ENCODE results near the gene PNKP. TPM values are rescaled to one million over a fixed set of nuclear protein-coding genes. Genes with fewer than 3 reads are reported as not detected.
A peak's percentile ranks its signal among the peaks of the same experiment; 100 is the strongest.

PNKP gene
- total RNA-seq (2021; fragmentation: NEBNext Ultra II Directional; extraction: Animal tissue kit (Norgen Biotek cat#: 25700)), result 105 TPM in 2 replicates
- polyA plus RNA-seq (2011; rRNA removed), result 45.8 and 66.5 TPM in 2 replicates
- 56.6 TPM for polyA plus RNA-seq (2011; cell fraction: cytosol; rRNA removed)
- polyA plus RNA-seq (2011; cell fraction: nucleus; rRNA removed), result 225 TPM
- 84.3 to 106 TPM (median 94.0 TPM) in 4 replicates for polyA plus RNA-seq (2012, experiment 1 of 2)
- polyA plus RNA-seq (2012, experiment 2 of 2), result 90.6 TPM
- 71.9 TPM for polyA plus RNA-seq (2013, experiment 1 of 2)
- polyA plus RNA-seq (2013, experiment 2 of 2), result 66.3 TPM
- polyA minus RNA-seq (2011; rRNA and poly(A)+ RNA removed), result 21.4 and 26.5 TPM in 2 replicates
- polyA minus RNA-seq (2011; cell fraction: cytosol; rRNA and poly(A)+ RNA removed), result 42.9 TPM
- 80.3 TPM for polyA minus RNA-seq (2011; cell fraction: nucleus; rRNA and poly(A)+ RNA removed)
- long read RNA-seq, experiment 1, transcript PNKP-207 (16 exons, 1,665 nt), result minor isoform, 5 of 28 reads
- long read RNA-seq, experiment 1, transcript PNKP-201 (17 exons, 2,041 nt), result major isoform, 6 of 28 reads
- long read RNA-seq, experiment 1, partial matches to known transcripts, result 12 of 28 reads
- long read RNA-seq, experiment 1, other reads (novel, unspliced or antisense), result 3 of 28 reads
- long read RNA-seq, experiment 2, transcript PNKP-222 (2 exons, 619 nt), result major isoform, 5 of 29 reads
- long read RNA-seq, experiment 2, partial matches to known transcripts, result 6 of 29 reads
- long read RNA-seq, experiment 2, other reads (novel, unspliced or antisense), result 14 of 29 reads

- 1% methylated on average over 45 of the region's 65 CpGs; no CpG with 5 or more reads in 1 of the 2 experiments for WGBS, 2 experiments (ENCODE audit: extremely low coverage in 1 of 2, insufficient coverage in 1 of 2, insufficient read length in 1 of 2, insufficient replicate concordance in 2 of 2, low coverage in 1 of 2, low lambda C conversion rate in 2 of 2, missing lambda C conversion rate in 1 of 2)
- FAIRE-seq, result no peak
- POLR2A ChIA-PET (ENCODE audit: partially characterized antibody), result interaction anchor here (0.7 to 12.4 kb wide), 12 partner anchors 10 to 191 kb away, joined by 3 to 247 read pairs (median 5); partner anchors contain the start of genes AKT1S1, ATF5, FUZ and NUP62
- TF ChIP-seq TEAD4 (IDR thresholded peaks at IDR 0.05; ENCODE audit: low read depth, low read length) (no peak), RAD21 (IDR thresholded peaks at IDR 0.05 in 1 of 2, conservative IDR thresholded peaks at IDR 0.05 in 1 of 2; ENCODE audit: low read depth in 2 of 2, low read length in 2 of 2) (no peak), ATF2 (IDR thresholded peaks at IDR 0.05; ENCODE audit: low read length) (no peak), HDAC2 (IDR thresholded peaks at IDR 0.05; ENCODE audit: borderline replicate concordance in 1 of 2, low read depth in 2 of 2, low read length in 2 of 2) (peak; percentile 82 to 96; a peak in 2 of 4 replicates)
These were observed at the start of gene PNKP for GRCh38 chr19:49866933-49867782. TSS of gene PNKP (minus strand) at chr19:49867576. CDS start at chr19:49867204, 372 bp downstream.

More at GRCh38 chr19:49866933-49867782, at the start of gene PNKP:
- peak within 1 kb of the TSS; percentile 77 to 93 for H3K4me2 ChIP-seq (ENCODE audit: insufficient read depth in 1 of 2, low read depth in 2 of 2, low read length in 2 of 2)
- H3K79me2 ChIP-seq (ENCODE audit: control insufficient read depth in 1 of 2, insufficient read depth in 2 of 2, low read length in 2 of 2), result peaks cover 0 to 27% of the 10 kb centered on the region in 2 experiments; a peak in 2 of 4 replicates
- H3K18ac ChIP-seq (ENCODE audit: extremely low read depth, low read length), result peak within 1 kb of the TSS; percentile 98
- H3K4ac ChIP-seq (replicated peaks; ENCODE audit: insufficient read length, low read depth, low read length), result peak within 1 kb of the TSS; percentile 88
- no peaks in the 10 kb centered on the region for H3K9me3 ChIP-seq (ENCODE audit: insufficient read depth in 2 of 2, low read depth in 1 of 2, low read length in 1 of 2)
- peaks cover 13 to 22% (median 19%) of the 10 kb centered on the region in 4 experiments for H3K36me3 ChIP-seq (ENCODE audit: control insufficient read depth in 2 of 4, insufficient read depth in 4 of 4, low read length in 3 of 4)
- H2AK5ac ChIP-seq (ENCODE audit: low read depth, low read length), result peak within 1 kb of the TSS; percentile 93; the same call in 1 of the 2 replicates
- no peak within 1 kb of the TSS for H2BK20ac ChIP-seq (ENCODE audit: low read length)
- H3K27me3 ChIP-seq (replicated peaks in 1 of 4; ENCODE audit: control insufficient read depth in 3 of 4, extremely low read depth in 1 of 4, insufficient read depth in 3 of 4, low read length in 3 of 4), result no peaks in the 10 kb centered on the region
- peak within 1 kb of the TSS; percentile 95; the same call in 1 of the 2 replicates for H2BK15ac ChIP-seq (ENCODE audit: low read length)
- H3K27ac ChIP-seq (ENCODE audit: low read depth, low read length), result peak within 1 kb of the TSS; percentile 70
- H4K5ac ChIP-seq (ENCODE audit: insufficient read length, low read depth, low read length), result peak within 1 kb of the TSS; percentile 90
- H2BK12ac ChIP-seq (ENCODE audit: low read depth, low read length), result peak within 1 kb of the TSS; percentile 68; the same call in 1 of the 2 replicates
- H3K56ac ChIP-seq (replicated peaks; ENCODE audit: insufficient read length, low read depth, low read length), result peak within 1 kb of the TSS; percentile 83
- H4K8ac ChIP-seq (ENCODE audit: extremely low read depth, insufficient read depth, low read length), result peak within 1 kb of the TSS; percentile 97
- H4K20me1 ChIP-seq (replicated peaks in 1 of 2; ENCODE audit: control insufficient read depth in 1 of 2, insufficient read depth in 2 of 2, low read length in 2 of 2), result peaks cover 9 to 18% of the 10 kb centered on the region in 2 experiments
- peak within 1 kb of the TSS; percentile 80 to 93 (median 84) for H3K9ac ChIP-seq (replicated peaks in 1 of 4; ENCODE audit: extremely low read depth in 1 of 4, low read depth in 3 of 4, low read length in 3 of 4)
- peaks cover 15% of the 10 kb centered on the region for H3K79me1 ChIP-seq (ENCODE audit: low read depth, low read length)
- peak within 1 kb of the TSS; percentile 65 for H2BK120ac ChIP-seq (replicated peaks; ENCODE audit: low read depth, low read length)
- H3K14ac ChIP-seq (ENCODE audit: insufficient read length), result no peak within 1 kb of the TSS
- no peak within 1 kb of the TSS; the same call in 1 of the 2 replicates for H2AFZ ChIP-seq (ENCODE audit: low read length)
- DNase-seq (ENCODE audit: low read depth in 1 of 2, low spot score in 2 of 2), result peak in 1 of 2 experiments; percentile 93
- peak within 1 kb of the TSS; percentile 95 for H2BK5ac ChIP-seq (ENCODE audit: low read depth, low read length)
- peaks cover 15% of the 10 kb centered on the region for H3K23me2 ChIP-seq (ENCODE audit: low read depth, low read length)
- no peak within 1 kb of the TSS for H3K23ac ChIP-seq (ENCODE audit: insufficient read length)
- H3K4me3 ChIP-seq (ENCODE audit: extremely low read depth in 1 of 4, insufficient read depth in 2 of 4, low read depth in 3 of 4, low read length in 4 of 4), result peak within 1 kb of the TSS; percentile 68 to 96 (median 90)
- peak within 1 kb of the TSS; percentile 97 for H4K91ac ChIP-seq (replicated peaks; ENCODE audit: insufficient read length, low read length)
- H3K4me1 ChIP-seq (replicated peaks in 1 of 4; ENCODE audit: control insufficient read depth in 3 of 4, insufficient read depth in 4 of 4, low read length in 3 of 4), result peaks cover 0 to 15% (median 6%) of the 10 kb centered on the region in 4 experiments; a peak in 5 of 7 replicates
- CTCF ChIA-PET (ENCODE audit: partially characterized antibody), result interaction anchor here (0.6 kb wide), 1 partner anchor 32 kb away, joined by 3 read pairs; no protein-coding TSS in a partner anchor

All from H1 (cell line).